Measurements from ENCODE around the gene LITAFD. TPM values are rescaled to one million over a fixed set of nuclear protein-coding genes. Genes with fewer than 3 reads are reported as not detected.
"Not testable (repeated sequence)": the region's sequence is repeated elsewhere in the genome, so short reads cannot be mapped to it uniquely, and the experiment has no call there.

LITAFD gene
- total RNA-seq, 1 donor from 2014 or later: not detected

GRCh38 chr16:8867932-8868415 lies 14.2 kb upstream of the LITAFD start:
- DNase-seq (ENCODE audit: low spot score in 2 of 2, unreplicated experiment in 2 of 2): no peak
- peaks cover 32% of the 10 kb centered on the region for H3K4me1 Mint-ChIP-seq
- peak overlapping the region; percentile 84 for H3K27ac Mint-ChIP-seq
- no peaks in the 10 kb centered on the region for H3K27me3 Mint-ChIP-seq (ENCODE audit: low read depth)
- peak overlapping the region; percentile 85 for H3K4me3 Mint-ChIP-seq
- no peaks in the 10 kb centered on the region for H3K9me3 Mint-ChIP-seq
- no peak for TF ChIP-seq CTCF (IDR thresholded peaks at IDR 0.05; ENCODE audit: unreplicated experiment)
- H3K36me3 Mint-ChIP-seq: no peaks in the 10 kb centered on the region

- Mint-ChIP-seq H3K9me3 (no peaks in the 10 kb centered on the region), H3K36me3 (no peaks in the 10 kb centered on the region), H3K4me3 (peak within 1 kb of the TSS; percentile 85), H3K27ac (peak within 1 kb of the TSS; percentile 84), H3K27me3 (ENCODE audit: low read depth) (no peaks in the 10 kb centered on the region), H3K4me1 (peaks cover 32% of the 10 kb centered on the region)
- peak; percentile 87 to 89 for DNase-seq (ENCODE audit: low spot score in 2 of 2, unreplicated experiment in 2 of 2)
- TF ChIP-seq CTCF (IDR thresholded peaks at IDR 0.05; ENCODE audit: unreplicated experiment): no peak
Observed at GRCh38 chr16:8868416-8869211, 13.5 kb upstream of the LITAFD start, which contains the start of gene CARHSP1. Gene CARHSP1 (minus strand): TSS chr16:8869006. CDS start chr16:8859328, 9,678 bp downstream.

GRCh38 chr16:8869212-8869987 lies 12.8 kb upstream of the LITAFD start:
- H3K9me3 Mint-ChIP-seq: no peaks in the 10 kb centered on the region
- peak overlapping the region; percentile 73 for H3K4me3 Mint-ChIP-seq
- peaks cover 25% of the 10 kb centered on the region for H3K4me1 Mint-ChIP-seq
- DNase-seq (ENCODE audit: low spot score in 2 of 2, unreplicated experiment in 2 of 2): no peak
- peak overlapping the region; percentile 79 for H3K27ac Mint-ChIP-seq
- no peaks in the 10 kb centered on the region for H3K27me3 Mint-ChIP-seq (ENCODE audit: low read depth)
- TF ChIP-seq CTCF (IDR thresholded peaks at IDR 0.05; ENCODE audit: unreplicated experiment): no peak
- H3K36me3 Mint-ChIP-seq: no peaks in the 10 kb centered on the region

GRCh38 chr16:8869988-8870241 lies 12.2 kb upstream of the LITAFD start:
- H3K4me1 Mint-ChIP-seq: peaks cover 24% of the 10 kb centered on the region
- not testable (repeated sequence) for DNase-seq (ENCODE audit: low spot score in 2 of 2, unreplicated experiment in 2 of 2); H3K9me3 Mint-ChIP-seq; H3K27ac Mint-ChIP-seq; H3K27me3 Mint-ChIP-seq (ENCODE audit: low read depth); H3K4me3 Mint-ChIP-seq; H3K36me3 Mint-ChIP-seq

- Mint-ChIP-seq H3K27me3 (ENCODE audit: low read depth) (no peaks in the 10 kb centered on the region), H3K36me3 (no peaks in the 10 kb centered on the region), H3K9me3 (no peaks in the 10 kb centered on the region), H3K27ac (no peak overlapping the region), H3K4me1 (peaks cover 14% of the 10 kb centered on the region), H3K4me3 (no peak overlapping the region)
- no peak for TF ChIP-seq CTCF (IDR thresholded peaks at IDR 0.05; ENCODE audit: unreplicated experiment)
- DNase-seq (ENCODE audit: low spot score in 2 of 2, unreplicated experiment in 2 of 2): no peak
Observed at GRCh38 chr16:8872071-8872470, 10.1 kb upstream of the LITAFD start.
